ENCODE results near the gene IL1R1. TPM values are rescaled to one million over a fixed set of nuclear protein-coding genes. Genes with fewer than 3 reads are reported as not detected.
"Not testable (repeated sequence)": the region's sequence is repeated elsewhere in the genome, so short reads cannot be mapped to it uniquely, and the experiment has no call there.

IL1R1 gene
- total RNA-seq, 1 donor: 89.8 TPM

DNA sequence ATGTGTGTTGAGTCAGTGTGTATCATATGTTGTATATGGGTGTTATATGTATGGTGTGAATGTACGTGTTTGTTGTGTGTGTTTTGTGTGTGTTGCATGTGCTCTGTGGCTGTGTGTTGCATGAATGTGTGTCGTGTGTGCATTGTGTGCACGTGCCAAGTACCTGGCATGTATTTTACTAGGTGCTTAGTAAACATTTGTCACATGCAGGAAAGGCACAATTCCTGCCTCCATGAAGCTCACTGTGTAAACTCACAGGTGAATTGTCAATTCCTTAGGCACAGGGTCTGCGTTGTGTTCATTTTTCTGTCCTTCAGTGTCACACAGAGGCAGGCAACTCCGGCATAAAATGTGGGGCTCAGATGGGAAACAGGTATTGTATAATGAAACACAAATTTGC lies 22.3 kb upstream of the IL1R1 start:
- H3K9me3 ChIP-seq (ENCODE audit: low read depth, low read length): no peaks in the 10 kb centered on the region
- H3K27me3 ChIP-seq (ENCODE audit: insufficient read depth, low read length): no peaks in the 10 kb centered on the region
- no peaks in the 10 kb centered on the region for H3K79me2 ChIP-seq (ENCODE audit: insufficient read depth, low read length)
- H3K4me2 ChIP-seq (ENCODE audit: insufficient read depth, low read length): no peak overlapping the region
- no peak overlapping the region for H2AFZ ChIP-seq (ENCODE audit: low read length)
- H3K4me1 ChIP-seq (ENCODE audit: insufficient read depth, low read length): peaks cover 44% of the 10 kb centered on the region
- H4K20me1 ChIP-seq (ENCODE audit: insufficient read depth, low read length): no peaks in the 10 kb centered on the region
- no peak overlapping the region for H3K4me3 ChIP-seq (ENCODE audit: insufficient read depth, low read length)
- no peak overlapping the region for H3K27ac ChIP-seq (ENCODE audit: low read depth, low read length)
- TF ChIP-seq, protein P1, sequence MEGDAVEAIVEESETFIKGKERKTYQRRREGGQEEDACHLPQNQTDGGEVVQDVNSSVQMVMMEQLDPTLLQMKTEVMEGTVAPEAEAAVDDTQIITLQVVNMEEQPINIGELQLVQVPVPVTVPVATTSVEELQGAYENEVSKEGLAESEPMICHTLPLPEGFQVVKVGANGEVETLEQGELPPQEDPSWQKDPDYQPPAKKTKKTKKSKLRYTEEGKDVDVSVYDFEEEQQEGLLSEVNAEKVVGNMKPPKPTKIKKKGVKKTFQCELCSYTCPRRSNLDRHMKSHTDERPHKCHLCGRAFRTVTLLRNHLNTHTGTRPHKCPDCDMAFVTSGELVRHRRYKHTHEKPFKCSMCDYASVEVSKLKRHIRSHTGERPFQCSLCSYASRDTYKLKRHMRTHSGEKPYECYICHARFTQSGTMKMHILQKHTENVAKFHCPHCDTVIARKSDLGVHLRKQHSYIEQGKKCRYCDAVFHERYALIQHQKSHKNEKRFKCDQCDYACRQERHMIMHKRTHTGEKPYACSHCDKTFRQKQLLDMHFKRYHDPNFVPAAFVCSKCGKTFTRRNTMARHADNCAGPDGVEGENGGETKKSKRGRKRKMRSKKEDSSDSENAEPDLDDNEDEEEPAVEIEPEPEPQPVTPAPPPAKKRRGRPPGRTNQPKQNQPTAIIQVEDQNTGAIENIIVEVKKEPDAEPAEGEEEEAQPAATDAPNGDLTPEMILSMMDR (IDR thresholded peaks at IDR 0.05; ENCODE audit: extremely low read depth, low read depth, low read length): no peak
- DNase-seq (ENCODE audit: insufficient read length, low spot score, missing footprints): no peak
- H3K36me3 ChIP-seq (ENCODE audit: insufficient read depth, low read length): no peaks in the 10 kb centered on the region

DNA sequence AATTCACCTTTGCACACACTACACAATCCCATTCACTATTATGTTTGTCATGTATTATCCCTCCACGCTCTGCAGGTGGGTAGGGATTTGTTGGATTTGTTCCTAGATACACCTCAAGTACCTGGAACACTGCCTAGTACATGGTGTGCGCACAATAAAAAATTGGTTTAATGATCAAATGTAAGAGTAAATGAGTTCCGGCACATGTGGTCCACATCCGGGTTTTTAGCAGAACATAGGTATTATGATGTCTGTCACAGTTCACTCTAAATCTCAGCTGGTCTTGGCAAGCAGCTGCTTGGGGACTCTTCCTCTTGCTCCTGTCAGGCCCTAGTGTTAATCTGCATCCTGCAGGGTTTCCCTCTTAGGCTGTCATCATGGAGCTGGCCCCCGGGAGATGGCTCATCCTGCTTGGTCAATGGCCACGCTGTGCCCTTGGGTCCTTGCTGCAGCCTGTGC lies 21.8 kb upstream of the IL1R1 start:
- DNase-seq (ENCODE audit: insufficient read length, low spot score, missing footprints): no peak
- TF ChIP-seq, protein P1 (IDR thresholded peaks at IDR 0.05; ENCODE audit: extremely low read depth, low read depth, low read length): no peak
- no peak overlapping the region for H2AFZ ChIP-seq (ENCODE audit: low read length)
- no peaks in the 10 kb centered on the region for H3K79me2 ChIP-seq (ENCODE audit: insufficient read depth, low read length)
- H3K9me3 ChIP-seq (ENCODE audit: low read depth, low read length): no peaks in the 10 kb centered on the region
- H3K27ac ChIP-seq (ENCODE audit: low read depth, low read length): no peak overlapping the region
- H3K4me3 ChIP-seq (ENCODE audit: insufficient read depth, low read length): no peak overlapping the region
- H3K4me1 ChIP-seq (ENCODE audit: insufficient read depth, low read length): peaks cover 39% of the 10 kb centered on the region
- no peaks in the 10 kb centered on the region for H4K20me1 ChIP-seq (ENCODE audit: insufficient read depth, low read length)
- H3K27me3 ChIP-seq (ENCODE audit: insufficient read depth, low read length): no peaks in the 10 kb centered on the region
- H3K4me2 ChIP-seq (ENCODE audit: insufficient read depth, low read length): no peak overlapping the region
- no peaks in the 10 kb centered on the region for H3K36me3 ChIP-seq (ENCODE audit: insufficient read depth, low read length)

DNA sequence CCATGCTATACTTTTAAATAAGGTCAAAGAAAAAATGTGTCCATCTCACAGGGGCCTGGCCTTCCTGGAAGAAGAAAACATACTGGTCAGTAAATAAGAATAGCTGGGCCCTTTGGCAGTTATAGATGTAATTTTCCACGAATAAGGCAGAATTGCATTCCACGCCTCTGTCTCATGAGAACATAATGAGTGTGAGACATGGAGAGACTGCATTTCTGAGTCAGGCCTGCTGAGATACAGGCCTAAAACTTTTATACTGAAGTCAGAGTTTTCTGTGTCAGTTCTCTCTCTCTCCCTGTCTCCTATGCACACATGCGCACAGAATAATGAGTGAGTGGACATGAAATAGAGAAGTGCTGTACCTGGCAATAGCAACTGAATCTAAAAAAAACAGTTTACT lies 20.4 kb upstream of the IL1R1 start:
- H3K4me2 ChIP-seq (ENCODE audit: insufficient read depth, low read length): peak overlapping the region; percentile 24
- no peaks in the 10 kb centered on the region for H4K20me1 ChIP-seq (ENCODE audit: insufficient read depth, low read length)
- H3K4me1 ChIP-seq (ENCODE audit: insufficient read depth, low read length): peaks cover 34% of the 10 kb centered on the region
- H3K79me2 ChIP-seq (ENCODE audit: insufficient read depth, low read length): no peaks in the 10 kb centered on the region
- H3K27ac ChIP-seq (ENCODE audit: low read depth, low read length): peak overlapping the region; percentile 99
- H3K36me3 ChIP-seq (ENCODE audit: insufficient read depth, low read length): no peaks in the 10 kb centered on the region
- H2AFZ ChIP-seq (ENCODE audit: low read length): no peak overlapping the region
- peak; percentile 72 for DNase-seq (ENCODE audit: insufficient read length, low spot score, missing footprints)
- H3K4me3 ChIP-seq (ENCODE audit: insufficient read depth, low read length): no peak overlapping the region
- no peaks in the 10 kb centered on the region for H3K9me3 ChIP-seq (ENCODE audit: low read depth, low read length)
- TF ChIP-seq, protein P1 (IDR thresholded peaks at IDR 0.05; ENCODE audit: extremely low read depth, low read depth, low read length): no peak
- H3K27me3 ChIP-seq (ENCODE audit: insufficient read depth, low read length): no peaks in the 10 kb centered on the region

DNA sequence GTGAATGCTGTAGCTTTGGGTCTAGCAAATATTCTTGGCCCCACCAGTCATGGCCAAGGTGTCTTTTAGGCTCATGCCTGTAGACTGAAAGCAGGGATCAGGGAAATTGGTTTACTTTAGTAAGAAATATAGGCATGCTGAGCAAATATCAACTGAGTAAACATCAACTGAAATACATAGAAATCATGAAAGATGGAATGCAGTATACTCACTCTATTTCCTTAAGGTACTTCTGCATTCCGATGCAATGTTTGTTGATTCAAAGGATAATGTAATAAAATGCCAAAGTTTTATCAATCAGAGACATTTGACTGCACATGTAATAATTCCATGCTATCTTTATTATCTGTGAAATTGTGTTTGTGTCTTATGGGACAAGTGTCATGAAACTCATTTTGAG lies 19.6 kb upstream of the IL1R1 start:
- H3K36me3 ChIP-seq (ENCODE audit: insufficient read depth, low read length): no peaks in the 10 kb centered on the region
- H4K20me1 ChIP-seq (ENCODE audit: insufficient read depth, low read length): no peaks in the 10 kb centered on the region
- no peak overlapping the region for H3K4me2 ChIP-seq (ENCODE audit: insufficient read depth, low read length)
- no peaks in the 10 kb centered on the region for H3K9me3 ChIP-seq (ENCODE audit: low read depth, low read length)
- no peak overlapping the region for H3K4me3 ChIP-seq (ENCODE audit: insufficient read depth, low read length)
- DNase-seq (ENCODE audit: insufficient read length, low spot score, missing footprints): no peak
- H3K79me2 ChIP-seq (ENCODE audit: insufficient read depth, low read length): no peaks in the 10 kb centered on the region
- TF ChIP-seq, protein P1 (IDR thresholded peaks at IDR 0.05; ENCODE audit: extremely low read depth, low read depth, low read length): no peak
- peak overlapping the region; percentile 99 for H3K27ac ChIP-seq (ENCODE audit: low read depth, low read length)
- no peak overlapping the region for H2AFZ ChIP-seq (ENCODE audit: low read length)
- H3K27me3 ChIP-seq (ENCODE audit: insufficient read depth, low read length): no peaks in the 10 kb centered on the region
- H3K4me1 ChIP-seq (ENCODE audit: insufficient read depth, low read length): peaks cover 32% of the 10 kb centered on the region

DNA sequence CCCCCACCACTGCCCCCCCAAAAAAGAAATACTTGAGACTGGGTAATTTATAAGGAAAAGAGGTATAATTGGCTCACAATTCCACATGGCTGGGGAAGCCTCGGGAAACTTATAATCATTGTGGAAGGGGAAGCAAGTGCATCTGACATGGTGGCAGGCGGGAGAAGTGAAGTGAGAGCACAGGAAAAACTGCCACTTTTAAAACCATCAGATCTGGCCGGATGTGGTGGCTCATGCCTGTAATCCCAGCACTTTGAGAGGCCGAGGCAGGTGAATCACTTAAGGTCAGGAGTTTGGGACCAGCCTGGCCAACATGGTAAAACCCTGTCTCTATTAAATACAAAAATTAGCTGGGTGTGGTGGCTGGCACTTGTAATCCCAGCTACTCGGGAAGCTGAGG lies 18.1 kb upstream of the IL1R1 start:
- not testable (repeated sequence) for DNase-seq (ENCODE audit: insufficient read length, low spot score, missing footprints); H3K27ac ChIP-seq (ENCODE audit: low read depth, low read length); H3K4me3 ChIP-seq (ENCODE audit: insufficient read depth, low read length); H3K79me2 ChIP-seq (ENCODE audit: insufficient read depth, low read length); H3K9me3 ChIP-seq (ENCODE audit: low read depth, low read length); H4K20me1 ChIP-seq (ENCODE audit: insufficient read depth, low read length); H3K27me3 ChIP-seq (ENCODE audit: insufficient read depth, low read length); H3K4me2 ChIP-seq (ENCODE audit: insufficient read depth, low read length); H3K36me3 ChIP-seq (ENCODE audit: insufficient read depth, low read length); H2AFZ ChIP-seq (ENCODE audit: low read length)
- H3K4me1 ChIP-seq (ENCODE audit: insufficient read depth, low read length): peaks cover 38% of the 10 kb centered on the region

All from osteoblast (primary cell).